SJCRH30 (cell line): ENCODE measurements around the gene GPSM1. TPM values are rescaled to one million over a fixed set of nuclear protein-coding genes. Genes with fewer than 3 reads are reported as not detected.

Experiments
- DNase-seq, 2 experiments: peaks; one replicate each; pipeline ENCODE4 v3.0.0-alpha.2; 2015 to 2020
- H3K27ac ChIP-seq: fragments of 250-450 bp; sonication (Bioruptor Pico); 2 replicates; pipeline ENCODE4 v1.5.1; 2020; ENCODE audit warnings: mild to moderate bottlenecking, moderate library complexity
- H3K27me3 ChIP-seq: fragments of 250-450 bp; sonication (Bioruptor Pico); 2 replicates; pipeline ENCODE4 v1.5.1; 2020; ENCODE audit warnings: mild to moderate bottlenecking, moderate library complexity
- H3K36me3 ChIP-seq: fragments of 250-450 bp; sonication (Bioruptor Pico); 2 replicates; pipeline ENCODE4 v1.5.1; 2020; ENCODE audit warnings: mild to moderate bottlenecking, moderate library complexity
- H3K4me1 ChIP-seq: fragments of 250-450 bp; sonication (Bioruptor Pico); 2 replicates; pipeline ENCODE4 v1.5.1; 2020; ENCODE audit warnings: mild to moderate bottlenecking, moderate library complexity
- H3K4me3 ChIP-seq: fragments of 250-450 bp; sonication (Bioruptor Pico); 2 replicates; pipeline ENCODE4 v1.5.1; 2020; ENCODE audit warnings: mild to moderate bottlenecking, moderate library complexity
- H3K9me3 ChIP-seq: fragments of 250-450 bp; sonication (Bioruptor Pico); replicated peaks from 2 replicates; pipeline ENCODE4 v1.5.1; 2020; ENCODE audit warnings: mild to moderate bottlenecking, moderate library complexity
- total RNA-seq: library from RNA; depleted of rRNA; stranded (reverse); fragments of >200 nt; shearing (Covaris generic); gene quantifications from 2 replicates; pipeline ENCODE4 v1.2.3, GENCODE V29; 2014

GPSM1 gene
- total RNA-seq, 1 experiment from 2014 or later: 57.2 TPM

DNA sequence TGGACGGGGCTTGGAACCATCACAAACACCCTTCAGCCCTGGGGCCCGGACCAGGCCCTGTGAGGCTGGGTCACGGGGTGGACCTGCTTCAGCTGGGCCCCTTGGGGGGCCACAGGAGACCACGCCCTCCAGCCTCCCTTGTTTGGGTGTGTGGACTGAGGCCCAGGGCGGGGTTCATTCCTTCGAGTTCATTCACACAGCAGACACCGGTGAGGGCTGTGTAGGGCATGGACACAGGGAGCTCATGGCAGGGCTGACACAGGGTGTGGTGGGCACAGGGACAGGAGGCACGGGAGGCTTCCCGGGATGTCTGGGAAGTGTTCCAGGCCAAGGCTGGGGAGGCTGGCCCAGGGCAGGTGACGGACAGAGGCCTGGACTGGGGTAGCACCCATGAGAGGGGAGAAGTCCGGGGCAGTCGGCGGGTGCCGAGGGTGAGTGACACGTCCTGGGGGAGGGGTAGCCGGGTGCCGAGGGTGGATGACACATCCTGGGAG is 27.3 kb downstream of the GPSM1 start:
- H3K27ac ChIP-seq: no peak overlapping the region
- H3K4me3 ChIP-seq: no peak overlapping the region
- H3K27me3 ChIP-seq: no peaks in the 10 kb centered on the region
- H3K36me3 ChIP-seq: no peaks in the 10 kb centered on the region; the same call in 1 of the 2 replicates
- no peaks in the 10 kb centered on the region for H3K9me3 ChIP-seq
- no peak for DNase-seq
- peaks cover 6% of the 10 kb centered on the region for H3K4me1 ChIP-seq

- Histone ChIP-seq H3K4me1 (peaks cover 6% of the 10 kb centered on the region), H3K27ac (no peak overlapping the region), H3K4me3 (no peak overlapping the region), H3K36me3 (no peaks in the 10 kb centered on the region; the same call in 1 of the 2 replicates), H3K27me3 (no peaks in the 10 kb centered on the region), H3K9me3 (no peaks in the 10 kb centered on the region)
- no peak for DNase-seq
These were observed 28.5 kb downstream of the GPSM1 start for GRCh38 chr9:136355616-136356557.

GRCh38 chr9:136357202-136357725 is 29.9 kb downstream of the GPSM1 start:
- Histone ChIP-seq H3K4me1 (no peaks in the 10 kb centered on the region), H3K4me3 (no peak overlapping the region), H3K36me3 (no peaks in the 10 kb centered on the region; the same call in 1 of the 2 replicates), H3K9me3 (no peaks in the 10 kb centered on the region), H3K27me3 (no peaks in the 10 kb centered on the region), H3K27ac (no peak overlapping the region)
- no peak for DNase-seq

DNA sequence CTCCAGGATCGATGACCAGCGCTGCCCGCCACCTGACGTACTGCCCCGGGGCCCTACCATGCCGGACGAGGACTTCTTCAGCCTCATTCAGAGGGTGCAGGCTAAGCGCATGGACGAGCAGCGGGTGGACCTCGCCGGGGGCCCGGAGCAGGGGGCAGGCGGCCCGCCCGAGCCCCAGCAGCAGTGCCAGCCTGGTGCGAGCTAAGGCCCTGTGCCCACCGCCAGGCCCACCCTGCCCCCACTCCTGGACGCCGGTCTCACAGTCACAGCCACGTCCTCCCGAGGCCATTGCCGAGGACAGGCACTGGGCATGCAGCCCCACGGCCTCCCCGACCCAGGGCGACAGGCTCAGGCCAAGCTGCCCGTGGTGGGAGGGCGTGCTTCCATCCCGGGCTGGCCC is 30.7 kb downstream of the GPSM1 start:
- Histone ChIP-seq H3K27ac (no peak overlapping the region), H3K4me3 (no peak overlapping the region), H3K9me3 (no peaks in the 10 kb centered on the region), H3K36me3 (no peaks in the 10 kb centered on the region; the same call in 1 of the 2 replicates), H3K4me1 (peaks cover 3% of the 10 kb centered on the region; the same call in 1 of the 2 replicates), H3K27me3 (no peaks in the 10 kb centered on the region)
- no peak for DNase-seq

GRCh38 chr9:136358888-136359287 is 31.5 kb downstream of the GPSM1 start:
- peaks cover 4% of the 10 kb centered on the region for H3K4me1 ChIP-seq
- DNase-seq: no peak
- H3K27ac ChIP-seq: no peak overlapping the region
- no peaks in the 10 kb centered on the region for H3K27me3 ChIP-seq
- H3K4me3 ChIP-seq: no peak overlapping the region
- no peaks in the 10 kb centered on the region; the same call in 1 of the 2 replicates for H3K36me3 ChIP-seq
- H3K9me3 ChIP-seq: no peaks in the 10 kb centered on the region

- Histone ChIP-seq H3K4me1 (peaks cover 9% of the 10 kb centered on the region), H3K36me3 (no peaks in the 10 kb centered on the region; the same call in 1 of the 2 replicates), H3K4me3 (no peak overlapping the region), H3K9me3 (no peaks in the 10 kb centered on the region), H3K27me3 (no peaks in the 10 kb centered on the region), H3K27ac (no peak overlapping the region)
- DNase-seq: no peak
These were observed 32.7 kb downstream of the GPSM1 start for GRCh38 chr9:136359774-136360718.

- H3K27ac ChIP-seq: no peak overlapping the region
- H3K27me3 ChIP-seq: no peaks in the 10 kb centered on the region
- no peak overlapping the region for H3K4me3 ChIP-seq
- H3K36me3 ChIP-seq: no peaks in the 10 kb centered on the region; the same call in 1 of the 2 replicates
- no peaks in the 10 kb centered on the region for H3K9me3 ChIP-seq
- H3K4me1 ChIP-seq: peaks cover 9% of the 10 kb centered on the region
- no peak for DNase-seq
These were observed 33.9 kb downstream of the GPSM1 start for GRCh38 chr9:136361047-136361753.

DNA sequence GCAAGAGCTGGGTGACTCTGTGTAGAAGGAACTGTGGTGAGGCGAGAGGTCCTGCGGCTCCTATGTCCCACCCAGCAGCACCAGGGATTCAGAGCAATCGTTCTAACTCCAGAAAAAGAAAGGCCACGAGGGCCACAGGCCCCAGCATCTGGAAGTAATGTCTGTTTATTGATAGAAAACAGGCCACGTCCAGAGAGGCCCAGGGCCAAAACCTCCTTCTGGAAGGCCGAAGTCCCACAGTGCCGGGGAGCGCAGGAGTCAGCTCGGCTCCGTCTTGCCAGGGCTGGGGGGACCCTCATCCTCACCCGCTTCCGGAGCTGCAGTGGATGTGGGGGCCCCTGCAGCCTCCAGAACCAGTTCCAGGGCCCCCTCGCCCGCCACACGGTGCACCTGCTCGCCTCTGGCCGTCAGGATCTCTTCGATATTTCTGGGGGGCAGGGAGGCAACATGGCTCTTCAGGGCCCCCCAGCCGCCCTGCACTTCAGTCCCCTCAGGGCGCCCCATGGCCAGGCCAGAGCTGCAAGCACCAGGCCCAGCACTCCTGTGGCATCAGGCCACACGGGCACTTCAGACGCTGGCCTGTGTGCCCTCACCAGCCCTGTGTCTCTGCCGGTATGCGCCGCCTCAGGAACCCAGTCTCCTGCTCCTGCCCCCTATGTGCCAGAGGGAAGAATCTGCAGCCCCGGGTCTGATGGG is 34.6 kb downstream of the GPSM1 start:
- H3K36me3 ChIP-seq: no peaks in the 10 kb centered on the region
- no peak overlapping the region for H3K4me3 ChIP-seq
- H3K27me3 ChIP-seq: no peaks in the 10 kb centered on the region
- no peak overlapping the region for H3K27ac ChIP-seq
- peaks cover 9% of the 10 kb centered on the region for H3K4me1 ChIP-seq
- no peak for DNase-seq
- no peaks in the 10 kb centered on the region for H3K9me3 ChIP-seq

DNA sequence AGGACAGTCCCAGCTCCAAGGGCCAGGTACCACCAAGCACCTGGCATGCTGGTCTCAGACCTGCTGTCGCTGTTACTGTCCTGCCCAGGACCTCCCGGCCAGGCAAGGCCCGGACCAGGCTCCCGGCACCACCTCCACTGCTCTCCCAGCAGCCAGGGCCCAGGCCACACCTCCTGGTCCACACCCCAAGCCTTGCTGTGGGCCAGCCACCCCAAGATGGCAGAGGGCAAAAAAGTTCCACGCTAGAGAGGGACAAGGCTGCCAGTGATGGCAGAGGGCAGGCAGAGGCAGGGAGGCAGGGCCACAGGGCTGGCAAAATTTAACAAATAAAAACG is 35.1 kb downstream of the GPSM1 start:
- Histone ChIP-seq H3K4me3 (no peak overlapping the region), H3K36me3 (no peaks in the 10 kb centered on the region), H3K27ac (no peak overlapping the region)

GRCh38 chr9:136363106-136363948 is 36.0 kb downstream of the GPSM1 start, which contains the start of gene DNLZ:
Gene DNLZ, minus strand, starts transcription at chr9:136363744. Its CDS starts 30 bp downstream, at chr9:136363714.
- DNase-seq: peak; percentile 98 to 99
- peak within 1 kb of the TSS; percentile 58; the same call in 1 of the 2 replicates for H3K27ac ChIP-seq
- H3K4me3 ChIP-seq: peak within 1 kb of the TSS; percentile 94
- H3K36me3 ChIP-seq: no peaks in the 10 kb centered on the region
- H3K27me3 ChIP-seq: no peaks in the 10 kb centered on the region
- peaks cover 9% of the 10 kb centered on the region for H3K4me1 ChIP-seq
- no peaks in the 10 kb centered on the region for H3K9me3 ChIP-seq

More for the DNA sequence above, 35.1 kb downstream of the GPSM1 start:
- no peak for DNase-seq
- peaks cover 9% of the 10 kb centered on the region for H3K4me1 ChIP-seq
- H3K9me3 ChIP-seq: no peaks in the 10 kb centered on the region
- no peaks in the 10 kb centered on the region for H3K27me3 ChIP-seq

- Histone ChIP-seq H3K27me3 (no peaks in the 10 kb centered on the region), H3K27ac (no peak overlapping the region), H3K4me3 (peak overlapping the region; percentile 94), H3K36me3 (peaks cover under 1% of the 10 kb centered on the region; the same call in 1 of the 2 replicates), H3K9me3 (no peaks in the 10 kb centered on the region), H3K4me1 (peaks cover 9% of the 10 kb centered on the region)
- DNase-seq: no peak
These were observed 36.8 kb downstream of the GPSM1 start for GRCh38 chr9:136363949-136364748.
